WTC11 (cell line): Measurements from ENCODE around the gene CHRNA4.

ENCODE experiments used
- CREB1 ChIP-seq: sonication (generic); formaldehyde crosslinking; IDR thresholded peaks from 2 replicates; pipeline ENCODE4 v1.8.0; 2023; ENCODE audit warnings: mild to moderate bottlenecking, missing genetic modification reagents
- ETV6 ChIP-seq: sonication (generic); formaldehyde crosslinking; IDR thresholded peaks from 2 replicates; pipeline ENCODE4 v1.8.1; 2022; ENCODE audit warnings: mild to moderate bottlenecking, missing genetic modification reagents
- NFYB ChIP-seq: sonication (generic); formaldehyde crosslinking; conservative IDR thresholded peaks from 2 replicates; pipeline ENCODE4 v1.8.0; 2022; ENCODE audit warnings: low read depth, missing genetic modification reagents
- NR3C1 ChIP-seq: sonication (generic); formaldehyde crosslinking; conservative IDR thresholded peaks from 2 replicates; pipeline ENCODE4 v1.8.1; 2023; ENCODE audit warnings: low read depth, mild to moderate bottlenecking, missing genetic modification reagents
- TCF7 ChIP-seq: sonication (generic); formaldehyde crosslinking; IDR thresholded peaks from 2 replicates; pipeline ENCODE4 v1.8.0; 2022; ENCODE audit warnings: mild to moderate bottlenecking, low read depth, missing genetic modification reagents, moderate library complexity
- TEAD4 ChIP-seq: sonication (generic); formaldehyde crosslinking; IDR thresholded peaks from 2 replicates; pipeline ENCODE4 v1.8.0; 2022; ENCODE audit warnings: mild to moderate bottlenecking, missing genetic modification reagents
- TF ChIP-seq, protein P1 (sequence below): fragments of 200-600 bp; IDR thresholded peaks from 2 replicates; pipeline ENCODE4 v1.8.0; 2022; ENCODE audit warnings: antibody characterized with exemption
- TF ChIP-seq, protein P2 (sequence below): sonication (generic); formaldehyde crosslinking; IDR thresholded peaks from 2 replicates; pipeline ENCODE4 v1.8.0; 2023; ENCODE audit warnings: missing genetic modification reagents
- TF ChIP-seq, protein P3 (sequence below): sonication (generic); formaldehyde crosslinking; IDR thresholded peaks from 2 replicates; pipeline ENCODE4 v1.8.1; 2023; ENCODE audit warnings: mild to moderate bottlenecking, moderate library complexity, missing genetic modification reagents
- TF ChIP-seq, protein P4 (sequence below): sonication (generic); formaldehyde crosslinking; IDR thresholded peaks from 2 replicates; pipeline ENCODE4 v1.8.0; 2023; ENCODE audit warnings: mild to moderate bottlenecking, missing genetic modification reagents
- TF ChIP-seq, protein P5 (sequence below): sonication (generic); formaldehyde crosslinking; IDR thresholded peaks from 2 replicates; pipeline ENCODE4 v1.8.1; 2022; ENCODE audit warnings: low read depth, missing genetic modification reagents, borderline replicate concordance
- TF ChIP-seq, protein P6 (sequence below): fragments of 250-450 bp; sonication (Bioruptor Pico); IDR thresholded peaks from 2 replicates; pipeline ENCODE4 v1.8.0; 2021; ENCODE audit warnings: mild to moderate bottlenecking

DNA sequence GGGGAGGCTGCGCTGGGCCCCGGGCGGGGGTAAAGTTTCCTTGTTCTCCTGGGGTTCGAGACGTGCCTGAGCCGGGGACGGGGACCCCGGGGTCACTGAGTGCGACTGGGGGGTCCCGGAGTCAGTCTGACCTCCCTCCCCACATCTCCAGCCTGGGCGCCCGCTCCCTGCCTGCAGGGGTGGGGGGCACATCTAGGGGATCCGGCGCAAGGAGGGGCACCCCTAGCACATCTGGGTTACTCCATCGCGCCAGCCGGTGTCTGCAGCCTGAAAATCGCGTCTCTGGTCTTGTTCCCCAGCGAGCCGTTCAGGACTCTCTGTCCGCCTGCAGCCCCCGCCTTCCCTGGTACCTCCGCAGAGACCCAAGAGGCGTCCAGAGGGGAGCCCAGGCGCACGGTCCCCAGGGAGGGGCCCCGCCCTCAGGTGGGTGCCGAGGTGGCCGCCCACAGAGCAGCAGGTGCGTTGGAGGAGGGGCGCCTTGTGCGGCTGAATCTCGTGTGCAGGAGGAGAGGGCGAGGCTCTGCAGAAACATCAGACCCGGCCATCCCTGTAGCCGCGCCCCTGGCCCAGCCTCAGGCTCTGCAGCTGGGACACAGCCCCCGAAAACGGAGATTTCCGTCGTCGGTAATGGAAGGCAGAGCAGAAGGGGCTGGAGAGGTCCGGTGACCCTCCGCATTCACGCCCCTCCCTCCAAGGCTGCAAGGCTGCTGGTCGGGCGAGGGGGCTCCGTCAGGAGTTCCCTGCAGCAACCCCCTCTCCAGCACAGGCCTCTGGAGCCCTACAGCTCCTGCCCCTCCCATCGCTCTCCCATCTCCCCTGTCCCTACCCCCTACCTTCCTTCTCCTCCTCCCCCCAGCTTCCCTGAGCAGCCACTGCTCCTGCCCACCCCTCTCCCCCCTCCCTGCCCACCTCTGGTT lies 628 bp upstream of the CHRNA4 start:
- TF ChIP-seq NFYB (CRISPR knock-in tag) (no peak), ETV6 (no peak), CREB1 (no peak), TEAD4 (CRISPR knock-in tag) (no peak), TCF7 (no peak), NR3C1 (no peak)
- TF ChIP-seq, protein P1, sequence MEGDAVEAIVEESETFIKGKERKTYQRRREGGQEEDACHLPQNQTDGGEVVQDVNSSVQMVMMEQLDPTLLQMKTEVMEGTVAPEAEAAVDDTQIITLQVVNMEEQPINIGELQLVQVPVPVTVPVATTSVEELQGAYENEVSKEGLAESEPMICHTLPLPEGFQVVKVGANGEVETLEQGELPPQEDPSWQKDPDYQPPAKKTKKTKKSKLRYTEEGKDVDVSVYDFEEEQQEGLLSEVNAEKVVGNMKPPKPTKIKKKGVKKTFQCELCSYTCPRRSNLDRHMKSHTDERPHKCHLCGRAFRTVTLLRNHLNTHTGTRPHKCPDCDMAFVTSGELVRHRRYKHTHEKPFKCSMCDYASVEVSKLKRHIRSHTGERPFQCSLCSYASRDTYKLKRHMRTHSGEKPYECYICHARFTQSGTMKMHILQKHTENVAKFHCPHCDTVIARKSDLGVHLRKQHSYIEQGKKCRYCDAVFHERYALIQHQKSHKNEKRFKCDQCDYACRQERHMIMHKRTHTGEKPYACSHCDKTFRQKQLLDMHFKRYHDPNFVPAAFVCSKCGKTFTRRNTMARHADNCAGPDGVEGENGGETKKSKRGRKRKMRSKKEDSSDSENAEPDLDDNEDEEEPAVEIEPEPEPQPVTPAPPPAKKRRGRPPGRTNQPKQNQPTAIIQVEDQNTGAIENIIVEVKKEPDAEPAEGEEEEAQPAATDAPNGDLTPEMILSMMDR = no peak
- TF ChIP-seq, protein P2, sequence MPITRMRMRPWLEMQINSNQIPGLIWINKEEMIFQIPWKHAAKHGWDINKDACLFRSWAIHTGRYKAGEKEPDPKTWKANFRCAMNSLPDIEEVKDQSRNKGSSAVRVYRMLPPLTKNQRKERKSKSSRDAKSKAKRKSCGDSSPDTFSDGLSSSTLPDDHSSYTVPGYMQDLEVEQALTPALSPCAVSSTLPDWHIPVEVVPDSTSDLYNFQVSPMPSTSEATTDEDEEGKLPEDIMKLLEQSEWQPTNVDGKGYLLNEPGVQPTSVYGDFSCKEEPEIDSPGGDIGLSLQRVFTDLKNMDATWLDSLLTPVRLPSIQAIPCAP = no peak
- TF ChIP-seq, protein P3, sequence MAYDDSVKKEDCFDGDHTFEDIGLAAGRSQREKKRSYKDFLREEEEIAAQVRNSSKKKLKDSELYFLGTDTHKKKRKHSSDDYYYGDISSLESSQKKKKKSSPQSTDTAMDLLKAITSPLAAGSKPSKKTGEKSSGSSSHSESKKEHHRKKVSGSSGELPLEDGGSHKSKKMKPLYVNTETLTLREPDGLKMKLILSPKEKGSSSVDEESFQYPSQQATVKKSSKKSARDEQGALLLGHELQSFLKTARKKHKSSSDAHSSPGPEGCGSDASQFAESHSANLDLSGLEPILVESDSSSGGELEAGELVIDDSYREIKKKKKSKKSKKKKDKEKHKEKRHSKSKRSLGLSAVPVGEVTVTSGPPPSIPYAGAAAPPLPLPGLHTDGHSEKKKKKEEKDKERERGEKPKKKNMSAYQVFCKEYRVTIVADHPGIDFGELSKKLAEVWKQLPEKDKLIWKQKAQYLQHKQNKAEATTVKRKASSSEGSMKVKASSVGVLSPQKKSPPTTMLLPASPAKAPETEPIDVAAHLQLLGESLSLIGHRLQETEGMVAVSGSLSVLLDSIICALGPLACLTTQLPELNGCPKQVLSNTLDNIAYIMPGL (CRISPR knock-in tag) = no peak
- TF ChIP-seq, protein P4, sequence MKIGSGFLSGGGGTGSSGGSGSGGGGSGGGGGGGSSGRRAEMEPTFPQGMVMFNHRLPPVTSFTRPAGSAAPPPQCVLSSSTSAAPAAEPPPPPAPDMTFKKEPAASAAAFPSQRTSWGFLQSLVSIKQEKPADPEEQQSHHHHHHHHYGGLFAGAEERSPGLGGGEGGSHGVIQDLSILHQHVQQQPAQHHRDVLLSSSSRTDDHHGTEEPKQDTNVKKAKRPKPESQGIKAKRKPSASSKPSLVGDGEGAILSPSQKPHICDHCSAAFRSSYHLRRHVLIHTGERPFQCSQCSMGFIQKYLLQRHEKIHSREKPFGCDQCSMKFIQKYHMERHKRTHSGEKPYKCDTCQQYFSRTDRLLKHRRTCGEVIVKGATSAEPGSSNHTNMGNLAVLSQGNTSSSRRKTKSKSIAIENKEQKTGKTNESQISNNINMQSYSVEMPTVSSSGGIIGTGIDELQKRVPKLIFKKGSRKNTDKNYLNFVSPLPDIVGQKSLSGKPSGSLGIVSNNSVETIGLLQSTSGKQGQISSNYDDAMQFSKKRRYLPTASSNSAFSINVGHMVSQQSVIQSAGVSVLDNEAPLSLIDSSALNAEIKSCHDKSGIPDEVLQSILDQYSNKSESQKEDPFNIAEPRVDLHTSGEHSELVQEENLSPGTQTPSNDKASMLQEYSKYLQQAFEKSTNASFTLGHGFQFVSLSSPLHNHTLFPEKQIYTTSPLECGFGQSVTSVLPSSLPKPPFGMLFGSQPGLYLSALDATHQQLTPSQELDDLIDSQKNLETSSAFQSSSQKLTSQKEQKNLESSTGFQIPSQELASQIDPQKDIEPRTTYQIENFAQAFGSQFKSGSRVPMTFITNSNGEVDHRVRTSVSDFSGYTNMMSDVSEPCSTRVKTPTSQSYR (CRISPR knock-in tag) = no peak
- TF ChIP-seq, protein P5, sequence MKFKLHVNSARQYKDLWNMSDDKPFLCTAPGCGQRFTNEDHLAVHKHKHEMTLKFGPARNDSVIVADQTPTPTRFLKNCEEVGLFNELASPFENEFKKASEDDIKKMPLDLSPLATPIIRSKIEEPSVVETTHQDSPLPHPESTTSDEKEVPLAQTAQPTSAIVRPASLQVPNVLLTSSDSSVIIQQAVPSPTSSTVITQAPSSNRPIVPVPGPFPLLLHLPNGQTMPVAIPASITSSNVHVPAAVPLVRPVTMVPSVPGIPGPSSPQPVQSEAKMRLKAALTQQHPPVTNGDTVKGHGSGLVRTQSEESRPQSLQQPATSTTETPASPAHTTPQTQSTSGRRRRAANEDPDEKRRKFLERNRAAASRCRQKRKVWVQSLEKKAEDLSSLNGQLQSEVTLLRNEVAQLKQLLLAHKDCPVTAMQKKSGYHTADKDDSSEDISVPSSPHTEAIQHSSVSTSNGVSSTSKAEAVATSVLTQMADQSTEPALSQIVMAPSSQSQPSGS (CRISPR knock-in tag) = no peak
- TF ChIP-seq, protein P6, sequence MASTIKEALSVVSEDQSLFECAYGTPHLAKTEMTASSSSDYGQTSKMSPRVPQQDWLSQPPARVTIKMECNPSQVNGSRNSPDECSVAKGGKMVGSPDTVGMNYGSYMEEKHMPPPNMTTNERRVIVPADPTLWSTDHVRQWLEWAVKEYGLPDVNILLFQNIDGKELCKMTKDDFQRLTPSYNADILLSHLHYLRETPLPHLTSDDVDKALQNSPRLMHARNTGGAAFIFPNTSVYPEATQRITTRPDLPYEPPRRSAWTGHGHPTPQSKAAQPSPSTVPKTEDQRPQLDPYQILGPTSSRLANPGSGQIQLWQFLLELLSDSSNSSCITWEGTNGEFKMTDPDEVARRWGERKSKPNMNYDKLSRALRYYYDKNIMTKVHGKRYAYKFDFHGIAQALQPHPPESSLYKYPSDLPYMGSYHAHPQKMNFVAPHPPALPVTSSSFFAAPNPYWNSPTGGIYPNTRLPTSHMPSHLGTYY (CRISPR knock-in tag) = no peak
